RPMI8226 (cell line): Measurements from ENCODE around the gene PNPLA1.

ENCODE experiments used
- DNase-seq: peaks from one replicate; pipeline ENCODE4 v3.0.0-alpha.2; 2015

PNPLA1 gene

GRCh38 chr6:36269834-36270705, at the start of gene PNPLA1:
TSS of gene PNPLA1 (plus strand) at chr6:36270060. CDS start at chr6:36270460, 400 bp downstream.
- no peak for DNase-seq

GRCh38 chr6:36220226-36220625, 49.6 kb upstream of the PNPLA1 start:
- no peak for DNase-seq

- no peak for DNase-seq
Measured at GRCh38 chr6:36221674-36222073, 48.2 kb upstream of the PNPLA1 start.

- DNase-seq = no peak
Measured at GRCh38 chr6:36222924-36223323, 46.9 kb upstream of the PNPLA1 start.

GRCh38 chr6:36223706-36224105, 46.2 kb upstream of the PNPLA1 start:
- DNase-seq = no peak

- DNase-seq = no peak
Measured at GRCh38 chr6:36224918-36225461, 44.9 kb upstream of the PNPLA1 start.

GRCh38 chr6:36226438-36227047, 43.3 kb upstream of the PNPLA1 start:
- DNase-seq = no peak

GRCh38 chr6:36227379-36228228, 42.3 kb upstream of the PNPLA1 start:
- no peak for DNase-seq

- DNase-seq = no peak
Measured at GRCh38 chr6:36229223-36229622, 40.6 kb upstream of the PNPLA1 start.

GRCh38 chr6:36230371-36230770, 39.5 kb upstream of the PNPLA1 start:
- no peak for DNase-seq

GRCh38 chr6:36232172-36232571, 37.7 kb upstream of the PNPLA1 start:
- DNase-seq = no peak

- DNase-seq = no peak
Measured at GRCh38 chr6:36235309-36235708, 34.6 kb upstream of the PNPLA1 start.

- DNase-seq = no peak
Measured at GRCh38 chr6:36235862-36236261, 34.0 kb upstream of the PNPLA1 start.

GRCh38 chr6:36239774-36240173, 30.1 kb upstream of the PNPLA1 start:
- DNase-seq = no peak

- DNase-seq = no peak
Measured at GRCh38 chr6:36241728-36242127, 28.1 kb upstream of the PNPLA1 start.

GRCh38 chr6:36242161-36242560, 27.7 kb upstream of the PNPLA1 start:
- DNase-seq = no peak

- no peak for DNase-seq
Measured at GRCh38 chr6:36242626-36243025, 27.2 kb upstream of the PNPLA1 start.

GRCh38 chr6:36243562-36244212, 26.2 kb upstream of the PNPLA1 start:
- DNase-seq = no peak

- no peak for DNase-seq
Measured at GRCh38 chr6:36244641-36245280, 25.1 kb upstream of the PNPLA1 start.

GRCh38 chr6:36245572-36246061, 24.2 kb upstream of the PNPLA1 start:
- DNase-seq = no peak

GRCh38 chr6:36246506-36247268, 23.2 kb upstream of the PNPLA1 start:
- no peak for DNase-seq
